Measurements from ENCODE around the gene TXNDC11. TPM values are rescaled to one million over a fixed set of nuclear protein-coding genes. Genes with fewer than 3 reads are reported as not detected.

Gene TXNDC11
- total RNA-seq, 1 experiment from 2014 or later: 17.6 TPM

GRCh38 chr16:11665071-11665491 lies 77.6 kb downstream of the TXNDC11 start:
- no TSS peak for BruUV-seq (replicated peaks)
- ChIA-PET CTCF (interaction anchor here (0.6 to 1.6 kb wide), 2 partner anchors 25 to 698 kb away, joined by 3 to 4 read pairs; no protein-coding TSS in a partner anchor), POLR2A (ENCODE audit: low non-redundant PET) (no interaction called here)
- intact Hi-C loops (cut with micrococcal nuclease; ENCODE audit: unreplicated experiment): no loop called here
- Histone ChIP-seq H3K36me3 (ENCODE audit: insufficient read depth, low read length, poor library complexity, severe bottlenecking) (no peaks in the 10 kb centered on the region), H3K4me3 (ENCODE audit: low read depth, low read length, poor library complexity, severe bottlenecking) (no peak overlapping the region), H3K9me3 (ENCODE audit: low read depth, low read length, poor library complexity, severe bottlenecking) (no peaks in the 10 kb centered on the region), H3K4me1 (ENCODE audit: insufficient read depth, low read length, poor library complexity, severe bottlenecking) (peaks cover 4% of the 10 kb centered on the region), H3K27me3 (replicated peaks; ENCODE audit: insufficient read depth, low read depth, low read length, poor library complexity) (no peaks in the 10 kb centered on the region), H3K27ac (ENCODE audit: low read depth, low read length, poor library complexity, severe bottlenecking) (no peak overlapping the region)
- DNase-seq (ENCODE audit: low spot score): no peak
- TF ChIP-seq EZH2 (IDR thresholded peaks at IDR 0.05; ENCODE audit: borderline replicate concordance, low read depth, low read length, poor library complexity, severe bottlenecking) (no peak), CTCF (conservative IDR thresholded peaks at IDR 0.05; ENCODE audit: low read depth, low read length) (no peak)

DNA sequence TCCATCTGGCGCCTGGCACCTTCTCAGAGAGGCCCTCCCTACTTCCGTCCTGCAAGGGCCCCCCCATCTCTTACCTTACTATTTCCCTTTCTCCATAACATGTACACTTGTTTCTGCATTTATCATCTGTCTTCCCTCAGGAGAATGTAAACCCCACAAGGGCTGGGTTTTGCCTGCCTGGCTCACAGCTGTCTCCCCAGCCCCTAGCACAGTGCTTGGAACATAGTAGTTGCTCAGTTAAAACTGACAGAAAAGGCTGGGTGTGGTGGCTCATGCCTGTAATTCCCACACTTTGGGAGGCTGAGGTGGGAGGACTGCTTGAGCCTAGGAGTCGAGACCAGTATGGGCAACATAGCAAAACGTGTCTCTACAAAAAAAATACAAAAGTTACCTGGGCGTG lies 80.1 kb downstream of the TXNDC11 start:
- H3K4me3 ChIP-seq (ENCODE audit: low read depth, low read length, poor library complexity, severe bottlenecking): no peak overlapping the region
- H3K4me1 ChIP-seq (ENCODE audit: insufficient read depth, low read length, poor library complexity, severe bottlenecking): no peaks in the 10 kb centered on the region
- POLR2A ChIA-PET (ENCODE audit: low non-redundant PET): no interaction called here
- no peak for TF ChIP-seq EZH2 (IDR thresholded peaks at IDR 0.05; ENCODE audit: borderline replicate concordance, low read depth, low read length, poor library complexity, severe bottlenecking)
- no peak for TF ChIP-seq CTCF (conservative IDR thresholded peaks at IDR 0.05; ENCODE audit: low read depth, low read length)
- intact Hi-C loops (cut with micrococcal nuclease; ENCODE audit: unreplicated experiment): no loop called here
- no peaks in the 10 kb centered on the region for H3K27me3 ChIP-seq (replicated peaks; ENCODE audit: insufficient read depth, low read depth, low read length, poor library complexity)
- CTCF ChIA-PET: no interaction called here
- H3K27ac ChIP-seq (ENCODE audit: low read depth, low read length, poor library complexity, severe bottlenecking): no peak overlapping the region
- BruUV-seq (replicated peaks): no TSS peak
- no peak for DNase-seq (ENCODE audit: low spot score)
- no peaks in the 10 kb centered on the region for H3K9me3 ChIP-seq (ENCODE audit: low read depth, low read length, poor library complexity, severe bottlenecking)
- H3K36me3 ChIP-seq (ENCODE audit: insufficient read depth, low read length, poor library complexity, severe bottlenecking): no peaks in the 10 kb centered on the region

DNA sequence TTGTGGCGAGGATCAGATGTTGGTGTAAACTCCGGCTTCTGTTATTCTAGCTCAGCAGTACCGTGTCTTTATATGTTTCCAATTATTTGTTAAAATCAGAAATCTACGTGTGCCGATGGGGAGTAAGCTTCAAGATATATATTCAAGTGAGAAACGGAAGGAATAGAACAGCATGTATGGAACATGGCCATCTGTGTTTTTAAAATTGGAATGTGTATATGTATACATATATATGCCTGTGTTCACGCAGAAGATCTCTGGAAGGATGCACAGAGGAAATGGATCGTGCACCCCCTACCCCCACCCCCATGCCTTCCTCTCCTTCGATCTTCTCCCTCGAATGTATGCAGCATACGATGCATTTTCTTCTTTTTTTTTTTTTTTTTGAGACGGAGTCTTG lies 82.1 kb downstream of the TXNDC11 start:
- ChIA-PET POLR2A (ENCODE audit: low non-redundant PET) (no interaction called here), CTCF (no interaction called here)
- no peak for DNase-seq (ENCODE audit: low spot score)
- no peaks in the 10 kb centered on the region for H3K27me3 ChIP-seq (replicated peaks; ENCODE audit: insufficient read depth, low read depth, low read length, poor library complexity)
- no peaks in the 10 kb centered on the region for H3K4me1 ChIP-seq (ENCODE audit: insufficient read depth, low read length, poor library complexity, severe bottlenecking)
- H3K4me3 ChIP-seq (ENCODE audit: low read depth, low read length, poor library complexity, severe bottlenecking): no peak overlapping the region
- intact Hi-C loops (cut with micrococcal nuclease; ENCODE audit: unreplicated experiment): no loop called here
- H3K27ac ChIP-seq (ENCODE audit: low read depth, low read length, poor library complexity, severe bottlenecking): no peak overlapping the region
- no peak for TF ChIP-seq CTCF (conservative IDR thresholded peaks at IDR 0.05; ENCODE audit: low read depth, low read length)
- TF ChIP-seq EZH2 (IDR thresholded peaks at IDR 0.05; ENCODE audit: borderline replicate concordance, low read depth, low read length, poor library complexity, severe bottlenecking): no peak
- no TSS peak for BruUV-seq (replicated peaks)
- no peaks in the 10 kb centered on the region for H3K9me3 ChIP-seq (ENCODE audit: low read depth, low read length, poor library complexity, severe bottlenecking)
- H3K36me3 ChIP-seq (ENCODE audit: insufficient read depth, low read length, poor library complexity, severe bottlenecking): no peaks in the 10 kb centered on the region
